Measurements from ENCODE around the gene MRTFB. TPM values are rescaled to one million over a fixed set of nuclear protein-coding genes. Genes with fewer than 3 reads are reported as not detected.

Gene MRTFB
- polyA plus RNA-seq, 1 experiment: 6.2 TPM

DNA sequence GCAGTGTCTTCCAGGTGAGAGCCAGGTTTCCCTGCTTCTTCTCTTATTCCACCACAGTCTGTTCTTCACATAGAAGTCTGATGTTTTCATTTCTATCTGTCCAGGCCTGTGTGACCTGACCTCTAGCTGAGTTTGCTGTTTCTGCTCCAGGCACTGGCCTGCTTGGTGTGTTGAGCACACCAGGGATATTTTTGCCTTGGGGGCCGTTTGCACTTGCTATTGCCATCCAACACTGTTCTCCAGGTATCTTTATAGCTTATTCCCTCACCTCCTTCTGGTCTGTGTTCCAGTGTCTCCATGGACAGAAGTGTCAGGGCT is 41.4 kb downstream of the MRTFB start:
- Histone ChIP-seq H3K4me3 (ENCODE audit: low read depth, low read length) (no peak overlapping the region), H3K27me3 (ENCODE audit: control insufficient read depth, insufficient read depth, low read length) (no peaks in the 10 kb centered on the region), H3K36me3 (ENCODE audit: control insufficient read depth, insufficient read depth, low read length) (no peaks in the 10 kb centered on the region)
- POLR2A ChIA-PET: no interaction called here
- TF ChIP-seq CTCF (IDR thresholded peaks at IDR 0.05; ENCODE audit: insufficient read depth, low read depth, low read length): no peak
- no peak for DNase-seq (ENCODE audit: low read depth)
- CTCF ChIA-PET: interaction anchor here (1.2 kb wide), 1 partner anchor 14 kb away, joined by 3 read pairs; no protein-coding TSS in a partner anchor

GRCh38 chr16:14113344-14113743 is 42.2 kb downstream of the MRTFB start:
- TF ChIP-seq CTCF (IDR thresholded peaks at IDR 0.05; ENCODE audit: insufficient read depth, low read depth, low read length): no peak
- ChIA-PET CTCF (no interaction called here), POLR2A (no interaction called here)
- Histone ChIP-seq H3K27me3 (ENCODE audit: control insufficient read depth, insufficient read depth, low read length) (no peaks in the 10 kb centered on the region), H3K36me3 (ENCODE audit: control insufficient read depth, insufficient read depth, low read length) (no peaks in the 10 kb centered on the region), H3K4me3 (ENCODE audit: low read depth, low read length) (no peak overlapping the region)
- DNase-seq (ENCODE audit: low read depth): no peak

DNA sequence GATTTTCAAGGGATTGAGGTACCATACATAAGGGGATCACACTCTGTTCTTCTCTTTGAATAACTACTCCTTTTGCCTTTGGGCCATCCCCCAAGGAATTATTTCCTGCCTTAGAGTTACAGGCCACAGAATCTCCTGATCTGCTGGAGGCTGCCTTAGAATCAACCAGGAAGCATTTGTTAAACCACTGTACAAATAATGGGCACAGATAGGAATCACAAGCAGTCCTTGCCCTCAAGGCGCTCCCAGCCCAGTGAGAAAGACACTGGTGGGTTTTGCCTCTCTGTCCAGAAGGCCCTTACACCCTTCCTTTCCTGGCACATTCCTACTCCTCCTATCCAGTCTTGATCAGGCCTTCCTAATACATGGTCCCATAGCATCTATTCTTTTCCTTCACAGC is 45.9 kb downstream of the MRTFB start:
- no peak for DNase-seq (ENCODE audit: low read depth)
- Histone ChIP-seq H3K36me3 (ENCODE audit: control insufficient read depth, insufficient read depth, low read length) (no peaks in the 10 kb centered on the region), H3K27me3 (ENCODE audit: control insufficient read depth, insufficient read depth, low read length) (no peaks in the 10 kb centered on the region), H3K4me3 (ENCODE audit: low read depth, low read length) (no peak overlapping the region)
- TF ChIP-seq CTCF (IDR thresholded peaks at IDR 0.05; ENCODE audit: insufficient read depth, low read depth, low read length): no peak
- ChIA-PET POLR2A (no interaction called here), CTCF (interaction anchor here (2.2 kb wide), 1 partner anchor 10 kb away, joined by 7 read pairs; no protein-coding TSS in a partner anchor)

- H3K27me3 ChIP-seq (ENCODE audit: control insufficient read depth, insufficient read depth, low read length): no peaks in the 10 kb centered on the region
- POLR2A ChIA-PET: no interaction called here
- CTCF ChIA-PET: interaction anchor here (1.3 kb wide), 1 partner anchor 11 kb away, joined by 5 read pairs; no protein-coding TSS in a partner anchor
- no peak for TF ChIP-seq CTCF (IDR thresholded peaks at IDR 0.05; ENCODE audit: insufficient read depth, low read depth, low read length)
- no peak for DNase-seq (ENCODE audit: low read depth)
- no peaks in the 10 kb centered on the region for H3K36me3 ChIP-seq (ENCODE audit: control insufficient read depth, insufficient read depth, low read length)
- no peak overlapping the region for H3K4me3 ChIP-seq (ENCODE audit: low read depth, low read length)
Observed at GRCh38 chr16:14119799-14120198, 48.7 kb downstream of the MRTFB start.

GRCh38 chr16:14120335-14120734 is 49.2 kb downstream of the MRTFB start:
- H3K27me3 ChIP-seq (ENCODE audit: control insufficient read depth, insufficient read depth, low read length): no peaks in the 10 kb centered on the region
- CTCF ChIA-PET: no interaction called here
- POLR2A ChIA-PET: no interaction called here
- no peak for DNase-seq (ENCODE audit: low read depth)
- TF ChIP-seq CTCF (IDR thresholded peaks at IDR 0.05; ENCODE audit: insufficient read depth, low read depth, low read length): no peak
- H3K36me3 ChIP-seq (ENCODE audit: control insufficient read depth, insufficient read depth, low read length): no peaks in the 10 kb centered on the region
- no peak overlapping the region for H3K4me3 ChIP-seq (ENCODE audit: low read depth, low read length)
